HG03457 (cell line): ENCODE data around the gene KLF3.

Experiments
- ATAC-seq: cut with Tn5 transposase; IDR thresholded peaks from one replicate; pipeline ENCODE4 v1.9.1; 2021; ENCODE audit warnings: moderate number of reproducible peaks; ENCODE audit not compliant: unreplicated experiment

KLF3 gene

GRCh38 chr4:38692421-38692820 is 28.4 kb downstream of the KLF3 start:
- ATAC-seq: no peak

DNA sequence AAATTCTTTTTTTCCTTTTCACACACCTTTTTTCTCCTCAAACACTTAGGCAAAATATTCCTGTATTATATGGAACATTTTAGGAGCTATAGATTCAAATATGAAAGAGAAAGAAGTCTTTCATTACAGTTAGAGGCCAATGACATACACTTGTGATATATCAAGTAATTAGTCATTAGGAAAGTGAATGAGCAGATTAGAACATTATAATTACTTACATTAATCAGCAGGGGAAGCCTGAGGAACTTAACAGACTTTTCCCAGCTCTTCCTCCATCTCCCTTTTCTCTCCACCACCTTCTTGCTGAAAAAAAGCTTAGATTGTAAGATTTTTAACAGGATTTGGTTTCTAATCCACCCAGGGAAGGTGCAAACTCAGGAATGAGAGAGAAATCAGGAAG is 29.6 kb downstream of the KLF3 start:
- no peak for ATAC-seq

DNA sequence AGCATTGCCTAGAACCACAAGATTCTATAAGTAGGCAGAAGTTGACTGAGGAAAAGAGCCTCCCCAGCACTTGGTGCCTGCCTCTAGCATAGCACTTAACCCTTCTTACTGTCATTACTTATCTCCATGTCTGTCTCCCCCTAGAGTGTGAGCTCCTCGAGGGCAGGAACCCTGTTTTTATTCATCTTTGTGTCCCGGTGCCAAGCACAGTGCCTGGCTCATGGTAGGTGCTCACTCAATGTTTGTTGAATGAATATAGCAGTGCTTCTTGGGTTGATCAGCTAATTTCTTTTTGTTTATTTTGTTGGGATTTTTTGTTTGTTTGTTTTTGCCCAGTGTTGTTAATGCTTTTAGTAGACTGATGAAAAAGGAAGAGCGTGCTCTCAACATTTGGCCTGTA is 30.3 kb downstream of the KLF3 start:
- ATAC-seq: no peak

- ATAC-seq: no peak
These were observed 31.8 kb downstream of the KLF3 start for GRCh38 chr4:38695809-38696208.

DNA sequence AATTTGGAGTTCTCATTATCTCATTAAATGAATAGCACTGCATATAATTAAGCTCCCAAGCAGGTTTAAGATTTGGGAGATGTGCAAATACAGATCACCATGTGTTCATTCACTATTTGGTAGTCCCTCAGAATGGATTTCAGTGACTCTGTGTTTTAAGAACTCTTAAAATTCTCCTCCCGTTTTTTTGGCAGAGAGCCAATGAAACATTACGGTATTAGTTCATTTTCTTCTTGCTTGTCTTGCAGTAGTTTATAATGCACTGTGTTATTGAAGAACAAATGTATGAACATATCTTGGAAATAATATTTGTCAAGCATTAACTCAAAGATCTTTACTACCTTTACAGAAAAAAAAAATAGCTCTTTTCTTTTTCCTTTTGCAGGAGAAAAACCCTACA is 32.7 kb downstream of the KLF3 start:
- no peak for ATAC-seq

GRCh38 chr4:38698176-38698575 is 34.2 kb downstream of the KLF3 start:
- no peak for ATAC-seq

DNA sequence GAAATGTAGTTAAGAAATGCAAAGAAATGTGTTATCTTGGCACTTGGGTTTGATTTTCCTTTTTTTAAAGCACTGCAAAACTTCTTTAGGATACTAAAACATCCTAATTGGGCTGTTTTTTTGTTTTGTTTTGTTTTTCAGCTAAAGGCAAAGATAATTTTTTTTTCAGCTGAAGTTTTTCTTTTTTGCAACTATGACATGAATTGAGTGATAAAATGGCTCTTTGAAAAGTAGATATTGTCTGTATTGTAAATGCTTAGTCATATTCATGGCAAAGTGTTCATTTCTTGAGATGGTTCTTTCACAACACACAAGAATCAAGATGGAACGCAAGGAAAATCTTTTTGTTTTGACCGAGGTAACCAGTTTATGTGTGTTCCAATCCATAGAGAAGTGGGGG is 35.1 kb downstream of the KLF3 start:
- ATAC-seq: no peak

DNA sequence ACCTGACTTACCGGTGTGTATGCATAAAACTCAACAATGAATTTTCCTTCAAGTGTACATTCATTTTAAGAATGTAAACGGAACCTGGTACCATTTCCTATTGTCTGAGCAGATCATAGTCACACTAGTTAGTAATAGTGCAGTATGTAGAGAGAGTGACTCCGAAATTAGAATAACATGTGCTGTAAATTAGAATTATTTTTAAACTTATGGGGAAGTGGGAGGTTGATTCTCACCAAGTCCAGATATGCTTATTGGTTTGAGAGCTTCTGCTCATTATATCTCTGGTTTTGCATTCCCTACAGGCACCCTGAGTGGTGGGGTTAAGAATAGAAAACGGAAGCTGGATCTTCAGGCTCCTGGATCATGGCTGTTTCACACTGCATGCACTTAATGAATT is 39.6 kb downstream of the KLF3 start:
- ATAC-seq: no peak

GRCh38 chr4:38704622-38705154 is 40.7 kb downstream of the KLF3 start:
- no peak for ATAC-seq

DNA sequence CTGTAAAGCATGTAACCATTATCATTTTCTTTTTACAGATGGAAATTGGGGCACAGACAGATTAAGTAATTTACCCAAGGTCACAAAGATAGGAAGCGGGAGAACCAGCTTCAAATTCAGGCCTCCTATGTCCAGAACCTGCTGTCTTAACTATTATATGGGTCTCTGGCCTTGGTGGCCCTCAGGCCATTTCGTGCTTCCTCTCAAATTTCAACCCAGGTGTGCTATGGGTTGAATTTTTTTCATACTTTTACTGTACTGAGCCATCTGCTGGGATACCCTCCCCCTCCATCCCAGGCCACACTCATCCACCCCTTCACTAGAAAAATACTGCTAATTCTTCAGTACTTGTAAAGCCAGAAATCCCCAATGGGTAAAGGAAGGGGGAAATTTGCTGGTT is 42.3 kb downstream of the KLF3 start:
- ATAC-seq: no peak

GRCh38 chr4:38710053-38710452 is 46.1 kb downstream of the KLF3 start:
- no peak for ATAC-seq

DNA sequence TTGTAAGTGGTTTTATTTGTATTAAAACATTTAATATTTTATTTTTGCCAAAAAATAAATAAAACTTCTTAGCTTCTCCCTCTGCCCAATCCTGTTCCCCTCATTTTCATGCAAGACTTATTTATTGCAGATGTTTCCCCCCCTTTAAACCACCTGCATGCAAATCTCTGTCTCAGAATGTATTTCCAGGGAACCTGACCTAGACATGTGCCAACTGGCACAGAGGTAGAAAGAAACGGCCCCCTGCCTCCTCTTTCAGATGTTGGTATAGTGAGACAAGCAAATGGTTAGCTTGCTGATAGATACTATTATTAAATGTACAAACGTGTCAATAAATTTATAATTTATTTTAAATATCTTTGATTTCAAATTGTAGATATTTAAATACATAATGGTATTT is 47.1 kb downstream of the KLF3 start:
- ATAC-seq: no peak

DNA sequence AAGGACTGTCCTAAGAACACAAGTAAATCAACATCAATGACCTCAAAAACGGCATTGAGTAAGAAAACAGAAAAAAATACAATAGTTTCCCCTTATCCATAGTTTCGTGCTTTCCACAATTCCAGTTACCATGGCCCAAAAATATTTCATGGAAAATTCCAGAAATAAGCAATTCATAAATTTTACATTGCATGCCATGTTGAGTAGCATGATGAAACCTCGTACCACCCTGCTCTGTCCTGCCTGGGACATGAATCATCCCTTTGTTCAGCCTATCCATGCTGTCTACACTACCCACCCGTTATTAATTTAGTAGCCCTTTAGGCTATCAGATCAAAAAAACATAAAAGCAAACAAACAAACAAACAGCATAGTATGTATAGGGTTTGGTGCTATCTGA is 51.1 kb downstream of the KLF3 start:
- no peak for ATAC-seq

GRCh38 chr4:38716256-38716655 is 52.3 kb downstream of the KLF3 start:
- no peak for ATAC-seq

- ATAC-seq: no peak
These were observed 53.6 kb downstream of the KLF3 start for GRCh38 chr4:38717604-38718003.

- no peak for ATAC-seq
These were observed 59.1 kb downstream of the KLF3 start for GRCh38 chr4:38723114-38723513.

DNA sequence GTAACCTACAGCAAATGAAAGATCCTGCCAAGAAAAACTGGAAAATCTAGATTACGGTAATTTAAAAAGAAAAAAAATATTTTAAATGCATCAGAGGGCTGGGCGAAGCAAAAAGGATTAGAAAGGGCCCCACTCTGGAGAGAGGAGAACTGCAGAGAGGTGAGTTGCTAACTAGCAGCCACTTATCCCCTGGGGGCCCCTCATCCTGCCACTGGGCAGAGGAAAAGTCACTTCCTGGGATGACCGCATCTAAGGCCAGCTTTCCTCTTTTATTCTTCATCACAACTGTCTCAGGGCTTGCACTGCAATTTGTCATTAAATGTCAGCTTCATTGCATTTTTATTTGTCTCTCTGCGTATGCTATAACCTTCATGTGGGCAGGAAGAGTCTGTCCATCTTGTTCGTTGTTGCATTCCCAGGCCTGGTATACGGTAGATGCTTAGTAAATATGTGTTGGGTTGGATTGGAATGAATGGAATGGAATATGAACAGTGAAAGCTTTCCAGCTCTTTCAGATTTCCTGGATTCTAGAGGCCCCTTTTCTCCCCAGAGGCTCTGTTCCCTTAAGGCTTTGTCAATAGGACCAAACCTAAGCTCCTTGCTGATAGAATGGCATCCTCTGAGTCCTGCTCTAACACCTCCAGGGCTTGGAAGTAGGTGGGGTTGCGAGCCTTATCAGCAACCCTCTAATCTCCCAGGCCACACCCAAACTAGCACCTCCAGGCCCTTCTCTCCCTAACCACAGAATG is 59.9 kb downstream of the KLF3 start:
- ATAC-seq: no peak

DNA sequence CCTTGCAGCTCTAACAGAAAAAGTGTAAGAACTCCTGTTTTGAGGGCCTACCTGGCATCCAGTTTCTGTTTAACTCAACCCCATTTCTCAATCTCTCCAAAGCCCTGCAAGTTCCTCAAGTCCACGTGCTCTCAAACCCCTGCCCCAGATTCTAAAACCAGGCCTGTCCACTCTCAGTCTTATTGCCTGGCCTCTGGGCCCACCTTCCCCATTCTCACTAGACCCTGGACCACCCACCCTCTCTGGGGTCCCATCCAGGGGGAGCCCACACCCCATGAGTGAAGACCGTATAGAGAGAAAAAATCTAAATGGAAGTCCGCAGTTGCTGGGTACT is 60.4 kb downstream of the KLF3 start:
- ATAC-seq: no peak

GRCh38 chr4:38728631-38729141 is 64.7 kb downstream of the KLF3 start:
- no peak for ATAC-seq

DNA sequence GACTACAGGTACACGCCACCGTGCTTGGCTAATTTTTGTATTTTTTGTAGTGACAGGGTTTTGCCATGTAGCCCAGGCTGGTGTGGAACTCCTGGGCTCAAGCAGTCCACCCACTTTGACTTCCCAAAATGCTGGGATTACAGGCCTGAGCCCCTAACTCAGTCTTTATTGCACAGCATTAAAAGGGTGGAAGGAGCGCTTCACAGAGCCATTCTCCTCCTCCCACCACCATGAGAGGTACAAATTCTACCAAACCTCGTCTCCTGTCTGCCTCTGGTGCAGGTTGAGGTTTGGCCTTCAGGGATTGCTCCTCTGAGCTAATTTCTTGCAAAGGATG is 66.5 kb downstream of the KLF3 start:
- ATAC-seq: no peak

GRCh38 chr4:38730830-38731646 is 67.0 kb downstream of the KLF3 start:
- ATAC-seq: peak; percentile 71

DNA sequence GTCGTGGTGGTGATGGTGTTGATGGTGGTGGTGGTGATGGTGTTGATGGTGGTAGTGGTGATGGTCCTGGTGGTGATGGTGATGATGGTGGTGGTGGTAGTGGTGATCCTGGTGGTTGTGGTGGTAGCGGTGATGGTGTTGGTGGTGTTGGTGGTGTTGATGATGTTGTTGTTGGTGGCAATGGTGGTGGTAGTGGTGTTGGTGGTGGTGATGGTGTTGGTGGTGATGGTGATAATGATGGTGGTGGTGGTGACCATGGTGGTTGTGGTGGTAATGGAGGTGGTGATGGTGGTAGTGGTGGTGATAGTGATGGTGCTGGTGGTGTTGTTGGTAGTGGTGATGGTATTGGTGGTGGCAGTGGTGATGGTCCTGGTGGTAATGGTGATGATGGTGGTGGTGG is 69.7 kb downstream of the KLF3 start:
- no peak for ATAC-seq
